GM10266 (cell line): ENCODE measurements around the gene PRG2.
A peak's percentile ranks its signal among the peaks of the same experiment; 100 is the strongest.

Experiments
- DNase-seq: peaks from one replicate; pipeline ENCODE4 v3.0.0; 2012; ENCODE audit errors: extremely low spot score
- TF ChIP-seq, protein P1 (sequence below): IDR thresholded peaks from 2 replicates; pipeline ENCODE4 v1.5.1; 2012; ENCODE audit warnings: mild to moderate bottlenecking, low read depth; ENCODE audit not compliant: control insufficient read depth, insufficient read depth; ENCODE audit errors: missing control alignments

Gene PRG2

DNA sequence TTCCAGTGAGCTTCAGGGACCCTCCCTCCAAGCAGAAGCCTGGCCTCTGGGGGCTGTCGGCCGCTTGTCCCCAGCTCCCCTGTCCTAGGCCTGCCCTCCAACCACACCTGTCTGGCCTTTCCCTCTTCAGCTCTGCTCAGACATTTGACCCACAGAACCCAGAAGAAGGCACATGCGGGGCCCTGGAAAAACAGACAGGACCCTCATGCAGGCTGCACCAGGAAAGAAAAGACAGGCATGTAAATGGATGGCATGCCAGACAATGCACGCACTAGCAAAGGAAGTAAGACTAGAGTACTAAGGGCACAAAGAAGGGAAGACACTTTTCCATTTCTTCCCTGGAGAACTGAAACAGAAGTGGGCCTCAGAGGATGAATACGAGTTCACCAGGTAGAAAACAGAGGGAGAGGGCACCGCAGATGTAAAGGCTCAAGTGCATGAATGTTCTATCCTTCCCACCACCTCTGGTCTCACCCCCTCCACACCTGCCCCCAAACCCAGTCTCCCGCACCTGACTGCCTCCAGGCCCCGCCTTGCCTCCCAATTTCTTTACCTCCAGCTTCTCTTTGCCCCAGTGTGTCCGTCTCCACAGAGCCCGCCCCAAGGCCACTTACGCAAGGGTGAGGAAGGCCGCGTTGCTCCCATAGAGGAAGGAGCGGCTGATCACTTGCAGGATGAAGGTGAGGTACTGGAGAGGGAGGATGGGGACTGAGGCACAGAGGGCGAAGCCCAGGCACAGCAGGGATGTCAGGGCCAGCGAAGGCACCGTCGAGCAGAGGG is 19.1 kb upstream of the PRG2 start:
- DNase-seq, result no peak
- TF ChIP-seq, protein P1, sequence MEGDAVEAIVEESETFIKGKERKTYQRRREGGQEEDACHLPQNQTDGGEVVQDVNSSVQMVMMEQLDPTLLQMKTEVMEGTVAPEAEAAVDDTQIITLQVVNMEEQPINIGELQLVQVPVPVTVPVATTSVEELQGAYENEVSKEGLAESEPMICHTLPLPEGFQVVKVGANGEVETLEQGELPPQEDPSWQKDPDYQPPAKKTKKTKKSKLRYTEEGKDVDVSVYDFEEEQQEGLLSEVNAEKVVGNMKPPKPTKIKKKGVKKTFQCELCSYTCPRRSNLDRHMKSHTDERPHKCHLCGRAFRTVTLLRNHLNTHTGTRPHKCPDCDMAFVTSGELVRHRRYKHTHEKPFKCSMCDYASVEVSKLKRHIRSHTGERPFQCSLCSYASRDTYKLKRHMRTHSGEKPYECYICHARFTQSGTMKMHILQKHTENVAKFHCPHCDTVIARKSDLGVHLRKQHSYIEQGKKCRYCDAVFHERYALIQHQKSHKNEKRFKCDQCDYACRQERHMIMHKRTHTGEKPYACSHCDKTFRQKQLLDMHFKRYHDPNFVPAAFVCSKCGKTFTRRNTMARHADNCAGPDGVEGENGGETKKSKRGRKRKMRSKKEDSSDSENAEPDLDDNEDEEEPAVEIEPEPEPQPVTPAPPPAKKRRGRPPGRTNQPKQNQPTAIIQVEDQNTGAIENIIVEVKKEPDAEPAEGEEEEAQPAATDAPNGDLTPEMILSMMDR, result no peak

DNA sequence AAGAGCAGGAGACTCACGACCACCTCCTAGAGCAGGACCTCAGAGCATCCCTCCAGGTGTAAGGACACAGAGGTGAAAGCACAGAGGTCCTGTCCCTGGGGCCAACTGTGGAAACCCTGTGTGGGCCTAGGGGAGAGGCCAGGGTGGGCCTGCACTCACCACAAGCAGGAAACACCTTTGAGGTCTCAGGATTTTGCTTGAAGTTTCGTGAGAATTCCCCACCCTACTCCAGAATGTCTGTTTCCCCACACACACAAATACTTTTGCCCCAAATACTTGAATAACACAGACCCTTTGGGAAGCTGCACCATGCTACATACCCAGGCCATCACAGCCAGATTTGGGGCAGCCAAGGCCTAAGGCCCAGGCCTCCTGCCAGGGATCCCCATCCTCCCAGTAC is 18.3 kb upstream of the PRG2 start:
- no peak for DNase-seq
- TF ChIP-seq, protein P1, result no peak

DNA sequence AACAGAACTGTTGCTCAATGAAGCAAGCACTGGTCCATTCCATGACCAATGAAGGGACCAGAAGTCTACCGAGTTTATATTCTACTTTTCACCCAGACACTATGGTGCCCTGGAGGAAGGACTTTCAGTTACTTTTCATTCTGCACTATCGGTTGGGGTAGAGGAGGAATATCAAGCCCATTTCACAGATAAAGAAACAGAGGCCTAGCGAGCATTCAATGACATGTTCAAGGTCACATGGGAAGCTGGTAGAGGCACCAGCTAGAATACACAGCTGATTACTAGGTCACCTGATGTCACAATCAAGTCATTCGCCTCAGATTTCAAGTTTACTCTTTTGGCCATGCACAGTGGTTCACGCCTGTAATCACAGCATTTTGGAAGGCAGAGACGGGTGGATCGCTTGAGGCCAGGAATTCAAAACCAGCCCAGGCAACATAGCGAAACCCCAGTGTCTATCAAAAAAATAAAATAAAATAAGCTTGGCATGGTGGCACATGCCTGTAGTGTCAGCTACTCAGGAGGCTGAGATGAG is 17.6 kb upstream of the PRG2 start:
- TF ChIP-seq, protein P1, result no peak
- DNase-seq, result no peak

DNA sequence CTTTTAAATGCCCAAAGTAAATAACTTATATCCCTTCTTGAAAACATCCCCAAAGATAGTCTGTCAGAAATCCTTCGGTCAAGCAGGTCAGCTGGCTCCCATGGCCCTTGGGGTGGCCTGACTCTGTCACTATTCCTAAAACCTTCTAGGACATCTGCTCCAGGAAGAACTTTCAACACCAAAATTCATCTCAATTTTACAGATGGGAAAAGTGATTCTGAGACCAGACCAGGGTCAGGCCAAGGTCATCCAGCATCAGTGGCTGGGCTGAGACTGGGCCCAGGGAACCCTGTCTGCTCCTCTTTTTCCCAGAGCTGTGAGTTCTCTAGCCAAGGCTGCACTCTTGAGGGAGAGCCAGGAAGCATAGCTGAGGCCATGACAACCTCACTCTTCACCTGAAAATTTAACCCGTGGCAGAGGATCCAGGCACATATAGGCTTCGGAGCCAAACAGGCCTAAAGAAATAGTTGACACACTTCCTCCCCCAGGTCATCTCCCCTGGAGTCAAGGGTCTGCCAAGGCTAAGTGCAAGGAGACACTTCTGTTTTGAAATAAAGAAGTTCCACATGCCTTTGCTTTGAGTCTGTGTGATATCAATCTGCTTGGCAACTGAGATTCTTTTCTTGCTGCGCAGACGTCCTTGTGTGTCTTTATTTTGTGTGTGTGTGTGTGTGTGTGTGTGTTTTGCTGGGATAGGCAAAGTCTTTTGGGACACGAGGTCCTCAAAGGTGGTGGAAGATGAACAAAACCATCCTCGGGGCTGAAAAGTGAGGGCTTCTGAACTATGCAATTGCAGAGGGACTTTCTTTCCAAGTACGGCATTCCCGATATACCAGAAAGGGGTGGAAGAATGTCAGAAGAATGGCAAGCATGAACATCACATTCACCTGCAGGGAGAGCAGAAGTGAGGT is 16.8 kb upstream of the PRG2 start:
- TF ChIP-seq, protein P1, result no peak
- no peak for DNase-seq

DNA sequence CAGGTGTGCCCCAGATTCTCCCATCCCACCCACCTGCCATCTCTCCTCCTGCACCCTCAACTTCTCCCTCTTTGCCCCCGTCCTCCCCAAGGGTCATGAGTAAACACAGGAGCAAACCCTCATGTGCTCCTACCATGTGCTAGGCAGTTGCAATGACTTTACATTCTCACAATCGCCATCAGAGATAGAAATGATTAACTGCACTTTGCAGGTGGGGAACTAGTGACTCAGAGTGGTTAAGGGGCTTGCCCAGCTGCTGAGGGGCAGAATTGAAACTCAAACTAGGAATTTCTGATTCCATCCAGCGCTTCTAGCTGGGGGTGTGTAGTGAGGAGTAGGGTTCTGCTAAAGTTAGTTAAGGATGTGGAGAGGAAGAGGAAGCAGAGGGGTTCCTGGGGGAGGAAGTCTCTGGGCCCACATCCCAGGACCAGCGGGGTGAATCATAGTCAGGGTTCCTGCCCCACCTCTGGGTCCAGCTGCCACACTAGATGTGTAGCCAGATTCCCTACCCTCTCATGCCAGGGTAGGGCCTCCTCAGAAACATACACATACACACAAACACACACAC is 16.0 kb upstream of the PRG2 start:
- peak; percentile 41 for DNase-seq
- TF ChIP-seq, protein P1, result no peak

DNA sequence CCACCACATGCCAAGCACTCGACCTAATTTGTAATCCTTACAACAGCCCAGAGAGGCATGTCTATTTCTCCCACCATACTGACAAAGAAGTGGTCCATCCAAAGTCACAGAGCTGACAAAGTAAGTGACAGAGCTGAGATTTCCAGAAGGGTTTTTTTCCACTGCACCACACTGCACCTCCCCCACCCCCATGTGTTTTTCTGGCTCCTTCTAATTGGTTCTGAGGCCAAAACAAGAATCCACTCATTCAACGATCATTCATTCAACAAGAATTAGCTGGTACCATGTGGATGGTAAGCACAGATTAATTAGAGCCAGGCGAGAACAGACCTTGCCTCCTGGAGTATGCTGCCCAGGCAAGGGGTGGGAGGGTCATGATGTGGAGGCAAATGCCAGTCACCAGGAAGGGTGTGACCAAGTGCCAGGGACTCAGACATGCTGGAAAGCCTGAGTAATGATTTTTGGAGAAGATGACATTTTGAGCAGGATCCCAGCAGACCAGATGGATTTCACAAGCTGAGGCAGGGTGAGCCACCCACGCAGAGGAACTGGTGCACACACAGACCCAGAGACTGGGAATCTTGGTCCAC is 14.9 kb upstream of the PRG2 start:
- TF ChIP-seq, protein P1, result no peak
- no peak for DNase-seq
